Ishikawa (cell line): ENCODE results near the gene LIPH.

Source experiments
- CREB1 ChIP-seq: IDR thresholded peaks from 2 replicates; pipeline ENCODE4 v1.6.1; 2012; ENCODE audit warnings: low read depth
- EP300 ChIP-seq: IDR thresholded peaks from 2 replicates; pipeline ENCODE4 v1.6.1; 2012; ENCODE audit warnings: borderline replicate concordance
- REST ChIP-seq: IDR thresholded peaks from 2 replicates; pipeline ENCODE4 v1.6.1; 2012; ENCODE audit warnings: low read depth, mild to moderate bottlenecking
- YY1 ChIP-seq: IDR thresholded peaks from 2 replicates; pipeline ENCODE4 v1.6.1; 2012; ENCODE audit warnings: low read depth

DNA sequence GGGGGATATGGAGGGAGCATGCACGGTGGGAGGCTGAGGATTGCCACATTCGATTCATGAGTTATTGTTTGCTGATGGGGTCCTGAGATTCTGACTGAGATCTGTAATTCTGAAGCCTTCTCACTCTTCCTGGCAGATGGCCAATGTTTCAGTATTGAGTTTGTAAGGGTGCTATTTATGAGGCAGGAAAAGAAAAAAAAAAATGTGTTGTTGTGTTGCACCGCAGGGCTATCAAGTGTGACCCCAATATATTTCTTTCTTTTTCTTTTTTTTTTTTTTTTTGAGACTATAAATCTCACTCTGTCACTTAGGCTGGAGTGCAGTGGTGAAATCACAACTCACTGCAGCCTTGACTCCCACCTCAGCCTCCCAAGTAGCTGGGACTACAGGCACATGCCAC is 30.5 kb upstream of the LIPH start:
- no peak for TF ChIP-seq EP300
- no peak for TF ChIP-seq CREB1
- no peak for TF ChIP-seq REST
- no peak for TF ChIP-seq YY1
